Measurements from ENCODE around the gene SLC8A3. TPM values are rescaled to one million over a fixed set of nuclear protein-coding genes. Genes with fewer than 3 reads are reported as not detected.

The SLC8A3 gene
- total RNA-seq, 4 donors from 2014 or later = 0.09 to 1.7 (median 0.23) TPM; not detected in 1

DNA sequence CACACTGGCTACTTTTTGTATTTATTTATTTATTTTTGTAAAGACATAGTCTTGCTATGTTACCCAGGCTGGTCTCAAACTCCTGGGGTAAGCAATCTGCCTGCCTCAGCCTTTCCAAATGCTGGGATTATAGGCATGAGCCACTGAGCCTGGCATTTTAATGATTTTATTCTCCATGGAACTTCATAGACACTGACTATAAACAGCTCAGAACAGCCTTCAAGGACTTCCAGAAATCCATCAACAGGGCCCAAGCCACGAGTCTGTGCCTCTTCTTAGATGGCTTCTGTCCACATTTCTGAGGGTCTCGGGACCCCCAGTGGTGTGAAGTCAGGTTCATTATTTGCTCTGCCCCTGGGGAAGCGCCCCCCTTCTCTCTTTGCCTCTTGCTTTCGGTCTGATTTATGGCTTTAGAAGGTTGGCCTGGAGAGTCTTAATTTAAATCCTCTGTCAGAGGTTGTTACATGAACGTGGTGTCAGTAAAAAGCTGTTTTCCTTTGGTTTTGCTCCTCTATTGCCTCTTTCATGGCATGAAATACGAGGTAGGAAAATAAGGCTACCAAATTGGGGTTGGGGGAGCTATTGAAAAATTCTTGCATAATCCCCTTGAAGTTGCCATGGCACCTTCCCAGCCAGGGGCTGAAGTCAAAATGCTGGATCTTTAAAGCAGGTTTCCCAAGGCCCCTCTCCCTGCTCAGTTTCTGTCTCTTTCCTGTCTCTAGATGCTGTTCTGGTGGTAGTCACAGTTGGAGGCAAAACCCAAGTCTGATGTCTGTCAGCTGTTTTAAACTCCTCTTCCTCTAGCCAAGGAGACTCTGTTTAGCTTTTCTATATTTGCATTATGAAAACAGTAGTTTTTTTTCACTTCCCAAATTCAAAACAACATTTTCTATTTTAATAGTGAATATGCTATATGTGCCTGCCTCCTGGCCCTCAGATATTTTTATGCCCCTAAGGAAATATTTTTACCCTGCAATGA lies 180.2 kb downstream of the SLC8A3 start:
- WGBS, 2 donors = 56 to 65% methylated on average over 6 of the region's 6 CpGs
- no peak for DNase-seq
- Histone ChIP-seq H3K27me3 (peaks cover 0 to 35% (median 0%) of the 10 kb centered on the region in 4 donors), H3K4me3 (no peak overlapping the region), H3K27ac (peak overlapping the region in 1 of 4 donors; percentile 6), H3K9me3 (no peaks in the 10 kb centered on the region), H3K36me3 (no peaks in the 10 kb centered on the region), H3K4me1 (peaks cover 0 to 24% (median 13%) of the 10 kb centered on the region in 3 donors)
- intact Hi-C loops (cut with DNase I) = no loop called here
- TF ChIP-seq POLR2A (IDR thresholded peaks at IDR 0.05) = no peak
- TF ChIP-seq, protein P1, sequence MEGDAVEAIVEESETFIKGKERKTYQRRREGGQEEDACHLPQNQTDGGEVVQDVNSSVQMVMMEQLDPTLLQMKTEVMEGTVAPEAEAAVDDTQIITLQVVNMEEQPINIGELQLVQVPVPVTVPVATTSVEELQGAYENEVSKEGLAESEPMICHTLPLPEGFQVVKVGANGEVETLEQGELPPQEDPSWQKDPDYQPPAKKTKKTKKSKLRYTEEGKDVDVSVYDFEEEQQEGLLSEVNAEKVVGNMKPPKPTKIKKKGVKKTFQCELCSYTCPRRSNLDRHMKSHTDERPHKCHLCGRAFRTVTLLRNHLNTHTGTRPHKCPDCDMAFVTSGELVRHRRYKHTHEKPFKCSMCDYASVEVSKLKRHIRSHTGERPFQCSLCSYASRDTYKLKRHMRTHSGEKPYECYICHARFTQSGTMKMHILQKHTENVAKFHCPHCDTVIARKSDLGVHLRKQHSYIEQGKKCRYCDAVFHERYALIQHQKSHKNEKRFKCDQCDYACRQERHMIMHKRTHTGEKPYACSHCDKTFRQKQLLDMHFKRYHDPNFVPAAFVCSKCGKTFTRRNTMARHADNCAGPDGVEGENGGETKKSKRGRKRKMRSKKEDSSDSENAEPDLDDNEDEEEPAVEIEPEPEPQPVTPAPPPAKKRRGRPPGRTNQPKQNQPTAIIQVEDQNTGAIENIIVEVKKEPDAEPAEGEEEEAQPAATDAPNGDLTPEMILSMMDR (IDR thresholded peaks at IDR 0.05) = no peak

DNA sequence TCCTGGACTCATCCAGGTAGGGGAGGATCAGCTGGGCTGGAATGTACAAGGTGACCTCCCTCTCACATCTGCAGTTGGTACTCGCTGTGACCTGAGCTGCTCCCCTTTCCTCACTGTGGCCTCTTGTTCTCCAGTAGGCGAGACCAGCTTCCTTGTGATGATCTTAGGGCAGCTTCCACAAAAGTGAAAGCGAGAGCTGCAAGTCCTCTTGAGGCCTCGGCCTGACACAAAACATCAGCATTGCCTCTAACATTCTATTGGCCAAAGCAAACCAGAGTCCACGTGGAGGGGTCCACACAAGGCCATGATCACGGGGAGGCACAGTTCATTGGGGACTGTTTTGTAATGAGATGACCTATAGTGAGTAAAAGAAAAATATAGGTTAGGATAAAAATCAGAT lies 182.1 kb downstream of the SLC8A3 start:
- no peaks in the 10 kb centered on the region for H3K36me3 ChIP-seq
- no peak overlapping the region for H3K4me3 ChIP-seq
- intact Hi-C loops (cut with DNase I) = no loop called here
- TF ChIP-seq POLR2A (IDR thresholded peaks at IDR 0.05) = no peak
- TF ChIP-seq, protein P1 (IDR thresholded peaks at IDR 0.05) = no peak
- DNase-seq = no peak
- 78 to 90% methylated on average over 1 to 4 of the region's 6 CpGs for WGBS, 2 donors
- H3K9me3 ChIP-seq = no peaks in the 10 kb centered on the region
- peaks cover 0 to 24% (median 13%) of the 10 kb centered on the region in 3 donors for H3K4me1 ChIP-seq
- H3K27me3 ChIP-seq = peaks cover 0 to 40% (median 0%) of the 10 kb centered on the region in 4 donors
- H3K27ac ChIP-seq = no peak overlapping the region

DNA sequence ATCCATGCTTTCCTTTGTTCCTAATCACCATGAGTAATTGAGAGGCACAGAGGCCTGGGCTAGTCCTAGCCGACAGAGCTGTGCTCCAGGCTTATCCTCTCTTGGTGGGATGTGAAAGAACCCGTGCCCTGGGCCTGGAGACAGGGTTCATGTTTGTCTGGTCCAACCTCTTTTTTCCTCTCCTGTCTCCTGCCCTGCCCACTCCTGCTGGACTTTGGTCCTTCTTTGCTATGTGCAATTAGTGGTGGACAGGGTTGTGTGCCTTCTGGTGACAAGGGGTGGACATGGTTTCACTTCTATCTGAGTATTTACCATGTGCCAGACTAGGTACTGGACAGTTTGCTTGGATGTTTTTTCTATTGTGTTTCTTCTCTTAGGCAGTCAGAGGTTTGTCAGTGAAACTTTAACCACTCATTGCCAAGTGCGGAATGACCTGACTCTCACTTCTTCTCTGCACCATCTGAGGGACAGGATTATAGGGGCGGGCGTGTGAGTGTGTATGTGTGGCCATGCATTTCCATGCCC lies 183.4 kb downstream of the SLC8A3 start:
- Histone ChIP-seq H3K9me3 (no peaks in the 10 kb centered on the region), H3K4me3 (no peak overlapping the region), H3K36me3 (no peaks in the 10 kb centered on the region), H3K27ac (no peak overlapping the region), H3K4me1 (peaks cover 0 to 24% (median 11%) of the 10 kb centered on the region in 3 donors), H3K27me3 (peaks cover 0 to 52% (median 0%) of the 10 kb centered on the region in 4 donors)
- no peak for DNase-seq
- intact Hi-C loops (cut with DNase I) = no loop called here
- WGBS, 2 donors = 26 to 60% methylated on average over 2 to 5 of the region's 5 CpGs
- no peak for TF ChIP-seq POLR2A (IDR thresholded peaks at IDR 0.05)
- TF ChIP-seq, protein P1 (IDR thresholded peaks at IDR 0.05) = no peak

DNA sequence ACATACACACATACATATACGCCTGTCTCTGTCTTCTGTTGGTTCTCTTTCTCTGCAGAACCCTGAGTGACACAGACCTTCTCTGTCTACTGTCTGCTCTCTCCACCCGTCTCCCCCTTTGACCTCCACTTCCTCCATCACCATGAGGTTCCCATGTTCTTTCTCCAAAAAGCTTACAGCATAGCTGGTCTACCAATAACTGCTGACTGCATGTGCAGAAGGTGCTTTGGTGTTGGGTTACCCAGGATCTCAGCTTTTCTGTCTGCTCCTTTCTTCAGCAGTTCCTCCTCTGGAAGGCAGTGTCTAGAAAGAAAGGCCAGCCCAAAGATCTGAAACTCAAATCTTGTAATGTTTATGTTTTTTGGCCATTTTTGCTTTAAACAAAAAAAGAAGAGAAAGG lies 184.0 kb downstream of the SLC8A3 start:
- no peak for DNase-seq
- Histone ChIP-seq H3K27me3 (peaks cover 0 to 57% (median 0%) of the 10 kb centered on the region in 4 donors), H3K27ac (no peak overlapping the region), H3K9me3 (no peaks in the 10 kb centered on the region), H3K4me1 (peaks cover 0 to 18% (median 6%) of the 10 kb centered on the region in 3 donors), H3K4me3 (no peak overlapping the region), H3K36me3 (no peaks in the 10 kb centered on the region)
- WGBS, 2 donors = 84 to 86% methylated on average over 2 of the region's 2 CpGs
- intact Hi-C loops (cut with DNase I) = no loop called here
- TF ChIP-seq POLR2A (IDR thresholded peaks at IDR 0.05) = no peak
- TF ChIP-seq, protein P1 (IDR thresholded peaks at IDR 0.05) = no peak
